Stomach (tissue), 9 donors: ENCODE data around the gene FREM1. TPM values are rescaled to one million over a fixed set of nuclear protein-coding genes. Genes with fewer than 3 reads are reported as not detected.

Experiments used
- DNase-seq, 2 donors: peaks; one replicate each; pipeline versions ENCODE4 v3.0.0 to v3.0.0-alpha.2; 2013 to 2019
- H3K27ac ChIP-seq, 5 donors: fragments of 200-600 bp in 4 of 5; sonication (generic) in 4 of 5; one replicate each; pipeline ENCODE4 v1.5.1; 2013 to 2019; ENCODE audit warnings: mild to moderate bottlenecking in 1 of 5, moderate library complexity in 1 of 5
- H3K27me3 ChIP-seq, 3 donors: fragments of 200-600 bp; sonication (generic); one replicate each; pipeline ENCODE4 v1.5.1; 2017 to 2019; ENCODE audit warnings: mixed run types in 1 of 3
- H3K36me3 ChIP-seq, 4 donors: fragments of 200-600 bp; sonication (generic); 1 replicate in 3 of 4; 2 replicates in 1 of 4; pipeline ENCODE4 v1.5.1; 2016 to 2019
- H3K4me1 ChIP-seq, 4 donors: fragments of 200-600 bp; sonication (generic); one replicate each; pipeline ENCODE4 v1.5.1; 2016 to 2019
- H3K4me3 ChIP-seq, 4 donors: fragments of 200-600 bp; sonication (generic) in 3 of 4; one replicate each; pipeline ENCODE4 v1.5.1; 2016 to 2019; ENCODE audit warnings: mild to moderate bottlenecking in 1 of 4
- H3K9me3 ChIP-seq, 4 donors: fragments of 200-600 bp; sonication (generic); one replicate each; pipeline ENCODE4 v1.5.1; 2016 to 2019
- CTCF ChIP-seq, 7 experiments: fragments of 450-650 bp in 4 of 7; fragments of 200-600 bp in 3 of 7; sonication (generic) in 3 of 7; IDR thresholded peaks; one replicate each; pipeline ENCODE4 v1.5.1; 2016 to 2019; ENCODE audit warnings: antibody characterized with exemption in 7 of 7, control low read depth in 2 of 7, mild to moderate bottlenecking in 1 of 7
- EP300 ChIP-seq: sonication (generic); formaldehyde crosslinking; IDR thresholded peaks from one replicate; pipeline ENCODE4 v1.6.1; 2017; ENCODE audit warnings: antibody characterized with exemption
- POLR2A ChIP-seq, 4 donors: fragments of 450-650 bp; IDR thresholded peaks; one replicate each; pipeline ENCODE4 v1.6.1; 2016; ENCODE audit warnings: antibody characterized with exemption in 4 of 4, control low read depth in 2 of 4, mild to moderate bottlenecking in 1 of 4, moderate library complexity in 1 of 4
- POLR2AphosphoS5 ChIP-seq, 3 donors: sonication (generic); formaldehyde crosslinking; IDR thresholded peaks; one replicate each; pipeline ENCODE4 v1.6.1; 2016; ENCODE audit warnings: antibody characterized with exemption in 3 of 3
- WGBS, 5 donors: extraction: QIAGEN DNeasy Blood & Tissue Kit in 3 of 5; methylation state at CpG; one replicate each; pipeline versions ENCODE4 v1.1.5 to v1.1.7; 2013 to 2018; 5-methylcytosine and 5-hydroxymethylcytosine counted together
- intact Hi-C: fragments of 100-400 bp; cut with DNase I; formaldehyde crosslinking; loops from one replicate; pipeline ENCODE4 v1.15.1; 2023; ENCODE audit warnings: low total_unique reads
- polyA plus RNA-seq, 3 donors: library from polyadenylated mRNA; stranded (reverse); fragments of 200-250 nt; gene quantifications; one replicate each; pipeline ENCODE4 v1.2.3, GENCODE V29; 2013
- total RNA-seq, 5 donors: library from RNA; depleted of rRNA; stranded (reverse); fragments of >200 nt; gene quantifications; one replicate each; pipeline versions ENCODE4 v1.1.0 to v1.2.3, GENCODE V29; 2014 to 2016
- donor health status: healthy with polysubstance abuse.
- donor health status: Bipolar disorder and iron deficiency.
- donor health status: healthy.

Gene FREM1
- total and polyA plus RNA-seq, 8 donors: 0.12 to 14.7 (median 0.58) TPM; not detected in 1

- Histone ChIP-seq H3K9me3 (no peaks in the 10 kb centered on the region), H3K27me3 (no peaks in the 10 kb centered on the region), H3K36me3 (peaks cover 0 to 4% (median 0%) of the 10 kb centered on the region in 4 donors), H3K4me1 (no peaks in the 10 kb centered on the region), H3K27ac (no peak overlapping the region), H3K4me3 (no peak overlapping the region)
- TF ChIP-seq EP300: no peak
- TF ChIP-seq CTCF (IDR thresholded peaks at IDR 0.05): no peak
- TF ChIP-seq POLR2AphosphoS5 (IDR thresholded peaks at IDR 0.05): no peak
- TF ChIP-seq POLR2A (IDR thresholded peaks at IDR 0.05): no peak
- 55 to 70% (median 62%) methylated on average over 1 of the region's 1 CpG for WGBS, 5 donors
- intact Hi-C loops: no loop called here
- DNase-seq: no peak
These were observed 87.6 kb downstream of the FREM1 start for GRCh38 chr9:14822666-14823065.

GRCh38 chr9:14819183-14819582 lies 91.0 kb downstream of the FREM1 start:
- 68 to 74% (median 72%) methylated on average over 4 of the region's 4 CpGs for WGBS, 5 donors
- Histone ChIP-seq H3K27ac (no peak overlapping the region), H3K9me3 (no peaks in the 10 kb centered on the region), H3K36me3 (peaks cover 0 to 4% (median 0%) of the 10 kb centered on the region in 4 donors), H3K4me1 (no peaks in the 10 kb centered on the region), H3K4me3 (no peak overlapping the region), H3K27me3 (no peaks in the 10 kb centered on the region)
- TF ChIP-seq POLR2A (IDR thresholded peaks at IDR 0.05) (no peak), POLR2AphosphoS5 (IDR thresholded peaks at IDR 0.05) (no peak), EP300 (no peak), CTCF (IDR thresholded peaks at IDR 0.05) (no peak)
- intact Hi-C loops: no loop called here
- DNase-seq: no peak

GRCh38 chr9:14814249-14814628 lies 96.0 kb downstream of the FREM1 start:
- H3K27me3 ChIP-seq: no peaks in the 10 kb centered on the region
- DNase-seq: no peak
- no peak overlapping the region for H3K4me3 ChIP-seq
- H3K4me1 ChIP-seq: no peaks in the 10 kb centered on the region
- no peaks in the 10 kb centered on the region for H3K9me3 ChIP-seq
- TF ChIP-seq POLR2A (IDR thresholded peaks at IDR 0.05) (no peak), EP300 (no peak), POLR2AphosphoS5 (IDR thresholded peaks at IDR 0.05) (no peak), CTCF (IDR thresholded peaks at IDR 0.05) (no peak)
- intact Hi-C loops: no loop called here
- H3K36me3 ChIP-seq: no peaks in the 10 kb centered on the region
- no peak overlapping the region for H3K27ac ChIP-seq

- H3K36me3 ChIP-seq: peaks cover 0 to 5% (median 0%) of the 10 kb centered on the region in 4 donors
- no peaks in the 10 kb centered on the region for H3K27me3 ChIP-seq
- 63 to 76% (median 73%) methylated on average over 12 of the region's 12 CpGs for WGBS, 5 donors
- TF ChIP-seq EP300 (no peak), POLR2AphosphoS5 (IDR thresholded peaks at IDR 0.05) (no peak), CTCF (IDR thresholded peaks at IDR 0.05) (no peak), POLR2A (IDR thresholded peaks at IDR 0.05) (no peak)
- intact Hi-C loops: no loop called here
- H3K27ac ChIP-seq: no peak overlapping the region
- H3K9me3 ChIP-seq: no peaks in the 10 kb centered on the region
- H3K4me3 ChIP-seq: no peak overlapping the region
- H3K4me1 ChIP-seq: no peaks in the 10 kb centered on the region
- no peak for DNase-seq
These were observed 96.6 kb downstream of the FREM1 start for GRCh38 chr9:14813336-14814248.
